ENCODE measurements around the gene STAM.

STAM gene

DNA sequence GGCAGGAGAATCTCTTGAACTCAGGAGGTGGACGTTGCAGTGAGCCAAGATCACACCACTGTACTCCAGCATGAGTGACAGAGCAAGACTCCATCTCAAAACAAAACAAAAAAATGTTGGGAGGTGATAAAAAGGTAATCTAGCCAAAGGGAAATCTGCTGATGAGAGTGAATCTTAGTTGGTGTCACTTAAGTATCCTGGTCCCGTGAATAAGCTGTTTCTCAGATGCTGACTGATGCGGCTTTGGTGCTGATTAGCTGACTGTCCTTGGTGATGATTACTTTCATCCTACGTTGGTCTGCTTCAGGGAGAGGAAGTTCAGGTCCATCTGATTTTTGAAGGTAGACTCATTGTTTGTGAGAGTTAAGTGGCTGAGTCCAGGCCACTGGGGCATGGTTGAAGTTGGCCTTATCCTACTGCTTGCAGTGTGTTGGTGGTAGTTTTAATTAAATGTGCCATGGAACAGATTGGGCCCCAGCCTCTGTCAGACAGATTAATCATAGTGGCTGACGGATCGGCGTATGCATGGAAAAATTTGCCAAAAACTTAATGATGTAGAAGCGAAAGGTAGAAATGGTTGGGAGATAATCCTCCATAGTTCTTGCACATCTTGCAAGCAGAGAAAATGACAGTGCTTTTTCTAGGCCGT, 90.6 kb downstream of the STAM start:
- no peak for DNase-seq

GRCh38 chr10:17735166-17735941, 91.4 kb downstream of the STAM start:
- DNase-seq = no peak

DNA sequence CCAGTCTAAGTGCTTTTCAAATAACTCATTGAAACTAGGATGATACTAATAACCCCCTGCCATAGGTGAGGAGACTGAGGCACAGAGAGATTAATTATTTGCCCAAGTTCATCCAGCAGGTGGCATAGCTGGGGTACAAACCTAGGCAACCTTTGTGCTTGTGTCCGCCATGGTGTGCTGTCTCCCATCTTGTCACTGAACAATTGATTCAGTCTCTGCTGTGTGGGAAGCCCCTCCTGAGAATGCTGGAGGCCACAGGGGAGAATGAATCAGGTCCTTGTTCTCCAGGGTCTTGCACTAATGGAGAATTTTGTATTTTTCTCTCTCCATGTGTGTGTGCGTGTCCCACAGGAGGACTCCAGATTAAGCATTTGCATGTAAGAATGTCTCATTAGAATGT, 92.3 kb downstream of the STAM start:
- DNase-seq = no peak

DNA sequence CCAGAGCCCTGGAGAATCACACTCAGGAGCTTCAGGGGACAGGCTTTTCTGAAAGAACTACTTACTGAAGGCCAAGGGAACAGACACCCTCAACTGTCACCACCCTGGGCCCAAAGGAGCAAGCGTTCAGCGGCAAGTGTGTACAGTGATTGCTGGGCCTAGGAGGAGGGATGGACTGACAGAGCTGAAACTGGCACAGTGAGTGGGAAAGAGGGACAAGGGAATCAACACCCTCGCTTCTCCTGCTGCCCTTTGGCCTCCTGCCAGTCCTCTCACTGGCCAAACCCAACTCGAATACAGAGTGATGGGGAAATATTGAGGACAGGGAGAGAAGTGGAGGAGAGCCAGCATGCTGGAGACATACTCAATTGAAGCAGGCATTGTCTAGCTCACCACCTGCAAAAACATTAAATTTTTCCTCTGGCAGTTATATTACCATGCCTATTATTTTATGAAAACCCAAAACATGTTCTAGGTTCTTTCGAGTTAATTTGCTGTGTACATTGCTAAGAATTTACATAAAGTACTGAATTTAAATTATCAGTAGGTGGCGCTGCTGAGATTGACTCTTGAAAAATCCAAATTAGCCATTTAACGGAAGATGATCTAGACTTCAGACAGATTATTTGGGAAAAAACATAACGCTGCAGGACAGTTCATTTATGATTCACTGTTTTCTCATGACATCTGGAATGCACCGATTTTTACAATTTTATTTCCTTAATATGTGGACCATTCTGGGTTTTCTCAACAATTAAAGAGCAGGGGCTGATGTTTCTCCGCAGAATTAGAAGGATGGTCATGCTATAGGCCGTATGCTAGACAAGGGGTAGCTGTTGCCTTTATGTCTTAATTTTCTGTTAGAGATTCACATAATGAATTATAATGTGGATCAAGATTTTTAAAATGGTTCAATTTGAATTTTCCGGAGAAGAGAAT, 93.3 kb downstream of the STAM start:
- no peak for DNase-seq

GRCh38 chr10:17740668-17741067, 96.7 kb downstream of the STAM start:
- no peak for DNase-seq

DNA sequence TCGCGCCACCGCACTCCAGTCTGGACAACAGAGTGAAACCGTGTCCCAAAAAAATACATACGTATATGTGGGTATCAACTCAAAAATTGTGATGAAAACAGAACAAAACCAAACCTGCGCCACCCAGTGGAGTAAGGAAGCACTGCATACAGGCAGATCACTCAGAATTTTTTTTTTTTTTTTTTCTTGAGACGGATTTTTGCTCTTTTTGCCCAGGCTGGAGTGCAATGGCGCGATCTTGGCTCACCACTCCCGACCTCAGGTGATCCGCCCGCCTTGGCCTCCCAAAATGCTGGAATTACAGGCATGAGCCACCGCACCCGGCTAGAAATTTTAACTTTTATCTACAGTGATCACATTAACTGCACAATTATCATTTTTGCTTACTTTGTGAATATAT, 99.0 kb downstream of the STAM start:
- DNase-seq = no peak

GRCh38 chr10:17743437-17743836, 99.5 kb downstream of the STAM start:
- no peak for DNase-seq

DNA sequence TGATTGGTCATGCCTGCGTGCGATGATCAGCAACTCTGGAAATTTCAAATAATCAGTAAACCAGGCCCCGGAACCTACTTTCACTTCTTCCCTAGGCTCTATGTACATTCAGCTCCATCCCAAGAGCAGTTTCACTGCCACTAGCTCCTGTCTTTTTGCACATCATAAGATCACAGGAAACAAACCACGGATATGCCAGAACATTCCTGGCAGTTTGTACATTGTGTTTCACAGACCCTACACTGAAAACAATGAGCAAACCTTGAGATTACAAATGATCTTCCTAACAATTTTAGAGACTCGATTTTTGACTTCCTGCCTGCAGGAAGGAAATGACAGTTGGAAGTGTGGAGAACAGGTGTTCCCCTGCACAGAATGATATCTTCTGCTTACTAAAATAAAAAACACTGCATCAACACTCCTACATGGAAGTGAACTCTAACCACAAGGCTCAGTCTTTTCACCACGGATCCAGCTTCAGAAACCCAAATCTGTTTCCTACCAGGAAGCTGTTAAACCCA, 100.5 kb downstream of the STAM start:
- DNase-seq = no peak

DNA sequence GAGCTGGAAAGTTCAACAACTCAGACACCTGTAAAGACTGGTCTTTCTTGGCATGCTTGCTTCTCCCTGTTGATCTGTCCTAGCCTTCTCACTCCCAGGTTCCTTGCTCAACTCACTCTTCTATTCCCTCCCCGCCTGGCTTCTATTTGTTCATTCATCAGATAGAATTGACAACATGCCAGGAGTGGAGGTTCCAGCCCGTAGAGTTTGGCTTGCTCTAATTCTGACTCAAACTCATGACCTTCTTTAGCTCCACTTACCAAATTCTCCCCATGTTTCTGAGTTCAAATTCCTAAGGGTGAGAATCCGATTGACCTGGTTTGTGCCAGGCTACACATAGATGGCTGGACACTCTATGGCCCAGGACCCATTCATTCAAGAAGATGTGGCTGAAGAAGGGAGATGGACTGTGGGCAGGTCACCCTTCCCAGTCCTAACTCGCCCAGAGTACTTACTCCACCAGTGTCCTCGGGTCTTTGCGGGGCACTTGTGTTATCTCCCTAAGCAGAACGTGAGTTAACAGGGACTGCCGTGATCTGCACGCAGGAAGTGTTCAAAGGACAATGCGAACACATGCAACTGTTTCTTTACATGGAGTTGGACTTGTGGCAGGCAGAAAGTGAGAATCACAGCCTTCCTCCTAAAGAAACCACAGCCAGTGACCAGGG, 104.1 kb downstream of the STAM start:
- no peak for DNase-seq

DNA sequence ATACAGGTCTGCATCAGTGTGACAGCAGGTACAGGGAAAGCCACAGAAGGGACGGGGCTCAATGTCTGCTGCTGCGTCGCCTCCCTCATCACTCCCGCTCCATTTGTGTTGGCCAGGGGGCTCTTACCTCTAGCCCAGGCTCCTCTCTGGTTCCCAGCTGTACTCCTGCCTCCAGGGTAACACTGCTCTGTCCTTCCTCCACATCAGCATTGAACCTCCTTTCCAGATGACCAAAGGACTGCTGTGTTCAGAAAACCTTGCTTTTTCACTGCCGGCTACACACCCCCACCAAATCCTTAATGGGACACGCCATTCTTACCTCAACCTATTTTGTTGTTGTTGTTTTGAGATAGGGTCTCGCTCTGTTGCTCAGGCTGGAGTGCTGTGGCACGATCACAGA, 105.9 kb downstream of the STAM start:
- no peak for DNase-seq

DNA sequence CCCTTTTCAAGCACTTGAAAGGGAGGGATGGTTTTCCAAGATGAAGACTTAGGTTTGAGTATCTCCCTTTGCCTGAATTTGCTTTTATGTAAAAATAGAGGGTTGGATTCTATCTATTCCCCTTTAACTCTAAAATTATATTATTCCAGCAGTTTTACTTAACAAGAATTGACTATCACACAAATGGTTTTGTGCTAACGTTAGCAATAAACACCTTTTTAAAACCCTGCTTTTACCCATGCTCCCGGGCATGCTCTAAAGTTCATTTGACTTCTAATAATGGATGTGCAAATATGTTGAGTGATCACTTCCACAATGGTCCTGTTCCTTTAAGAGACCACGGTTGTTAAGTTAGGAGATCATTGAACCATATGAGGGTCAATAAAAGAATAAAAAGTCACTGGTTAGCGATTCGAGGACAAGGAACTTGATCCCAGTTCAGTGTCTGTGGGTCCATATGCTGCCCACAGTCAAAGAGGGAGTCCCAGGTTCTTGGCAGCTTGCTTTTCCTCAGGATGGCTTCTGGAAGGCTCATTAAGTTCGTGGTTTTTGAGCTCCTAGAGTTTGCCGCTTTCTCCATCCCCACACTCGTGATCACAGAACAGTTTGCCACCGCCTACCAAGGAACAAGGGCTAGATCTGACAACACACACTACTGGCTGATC, 108.0 kb downstream of the STAM start, which contains the start of gene TMEM236:
TMEM236 (plus strand) TSS at position 421 of the 665 bp plus-strand sequence; CDS start at position 516, 95 bp downstream.
- no peak for DNase-seq

DNA sequence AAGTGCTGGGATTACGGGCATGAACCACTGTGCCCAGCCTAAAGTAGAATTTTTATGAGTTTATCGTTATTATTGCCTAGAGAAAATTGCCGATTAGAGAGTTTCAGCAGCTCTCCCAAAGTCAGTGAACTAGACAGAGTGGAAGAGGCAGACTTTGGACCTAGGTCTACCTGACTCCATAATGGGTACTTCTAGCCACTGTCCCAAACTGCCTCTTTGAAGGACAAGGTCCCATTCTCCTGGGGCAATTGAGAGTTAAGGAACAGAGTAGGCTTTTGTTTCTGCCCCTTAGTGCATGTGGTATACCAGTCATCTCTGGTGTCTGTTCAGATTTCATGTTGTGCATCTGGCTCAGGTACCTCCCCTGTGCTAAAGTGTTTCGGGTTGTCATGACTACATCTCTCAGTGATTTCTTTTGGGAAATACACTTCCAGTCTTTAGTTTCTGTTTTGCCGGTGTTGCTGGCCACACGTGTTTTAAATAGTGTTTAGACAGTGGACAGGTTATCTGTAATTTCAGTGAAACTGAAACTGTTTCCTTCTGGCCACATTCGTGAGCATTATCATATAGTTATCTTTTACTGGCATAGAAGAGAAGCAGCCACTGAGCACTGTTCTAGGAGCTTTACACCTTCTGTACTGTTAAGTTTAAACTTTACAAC, 112.7 kb downstream of the STAM start:
- no peak for DNase-seq

DNA sequence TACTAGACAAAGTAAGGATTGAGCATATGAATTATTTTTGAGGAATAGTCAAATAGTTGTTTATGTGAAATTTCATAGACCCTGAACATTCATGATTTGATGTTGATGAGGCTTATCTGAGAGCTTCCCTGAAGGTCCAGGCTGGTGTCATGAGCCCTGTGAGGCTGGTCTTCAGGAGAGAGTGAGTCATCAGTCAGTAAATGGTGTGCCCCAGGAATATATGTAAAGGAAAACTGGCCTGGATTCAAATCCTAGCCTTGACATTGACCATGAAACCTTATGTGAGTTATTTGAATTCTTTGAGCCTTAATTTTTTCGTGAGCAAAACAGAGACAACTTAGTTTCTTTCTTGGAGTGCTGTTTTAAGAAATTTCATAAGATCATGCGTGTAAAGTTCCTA, 114.2 kb downstream of the STAM start:
- no peak for DNase-seq

GRCh38 chr10:17758896-17759295, 114.9 kb downstream of the STAM start:
- DNase-seq = no peak

DNA sequence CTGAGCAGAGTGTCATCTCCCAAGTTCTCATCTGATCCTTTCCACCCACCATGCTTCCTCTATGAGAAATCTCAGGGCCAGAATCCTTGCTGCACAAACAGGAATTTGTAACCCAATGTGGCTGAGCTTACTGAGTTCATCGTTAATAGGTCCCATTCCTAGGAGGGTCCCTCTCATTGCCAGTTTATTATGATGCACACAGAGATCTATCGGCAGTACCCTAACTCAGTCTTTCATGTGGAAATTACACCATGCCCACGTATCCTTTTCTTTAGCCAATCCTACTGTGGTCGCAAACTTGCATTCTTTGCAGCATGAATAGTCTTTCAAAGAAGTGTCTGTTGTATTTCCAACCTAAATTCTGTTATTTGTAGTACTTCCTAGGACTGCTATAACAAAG, 120.2 kb downstream of the STAM start:
- DNase-seq = no peak

- DNase-seq = no peak
Observed at GRCh38 chr10:17765602-17766001, 121.7 kb downstream of the STAM start.

All from NCI-H1092 (cell line).